Astrocyte of the spinal cord (primary cell): ENCODE measurements around the gene KCNE2.

Experiments
- DNase-seq: peaks from one replicate; pipeline ENCODE4 v3.0.0; 2011; ENCODE audit warnings: low read depth, low spot score
- H3K4me3 ChIP-seq: 2 replicates; pipeline ENCODE4 v1.5.1; 2011; ENCODE audit warnings: low read depth, mild to moderate bottlenecking, low read length, moderate library complexity
- CTCF ChIP-seq: IDR thresholded peaks from 2 replicates; pipeline ENCODE4 v1.5.1; 2012; ENCODE audit warnings: low read depth, mild to moderate bottlenecking, low read length, inconsistent platforms
- in situ Hi-C: cut with HindIII; loops from 2 replicates; pipeline ENCODE4 v1.10.0; 2017; ENCODE audit warnings: low sequenced_read_pairs

The KCNE2 gene

GRCh38 chr21:34333121-34333739, 30.6 kb upstream of the KCNE2 start:
- DNase-seq = peak; percentile 64
- no peak overlapping the region for H3K4me3 ChIP-seq
- in situ Hi-C loops = no loop called here
- no peak for TF ChIP-seq CTCF

- no peak overlapping the region for H3K4me3 ChIP-seq
- DNase-seq = no peak
- TF ChIP-seq CTCF = no peak
- in situ Hi-C loops = no loop called here
These were observed 28.5 kb upstream of the KCNE2 start for GRCh38 chr21:34335316-34335715.

DNA sequence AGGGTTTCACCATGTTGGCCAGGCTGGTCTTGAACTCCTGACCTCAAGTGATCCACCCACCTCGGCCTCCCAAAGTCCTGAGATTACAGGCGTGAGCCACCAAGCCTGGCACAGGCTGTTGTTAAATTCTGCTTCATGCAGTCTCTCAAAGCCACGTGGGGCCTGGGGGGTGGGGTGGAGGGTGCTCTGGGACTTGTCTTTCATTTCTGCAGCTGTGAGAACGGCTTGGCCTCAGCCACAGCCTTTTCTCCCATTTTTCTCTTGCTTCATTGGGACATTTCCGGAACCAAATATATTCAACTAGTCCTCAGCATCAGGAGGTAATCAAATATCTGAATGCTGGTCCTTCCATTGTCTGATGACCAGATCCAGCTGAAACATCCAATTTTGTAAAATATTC, 27.6 kb upstream of the KCNE2 start:
- H3K4me3 ChIP-seq = no peak overlapping the region
- DNase-seq = no peak
- in situ Hi-C loops = no loop called here
- no peak for TF ChIP-seq CTCF

GRCh38 chr21:34336756-34337391, 26.9 kb upstream of the KCNE2 start:
- in situ Hi-C loops = no loop called here
- no peak overlapping the region for H3K4me3 ChIP-seq
- TF ChIP-seq CTCF = no peak
- peak; percentile 29 for DNase-seq

GRCh38 chr21:34337741-34338140, 26.1 kb upstream of the KCNE2 start:
- in situ Hi-C loops = no loop called here
- no peak overlapping the region for H3K4me3 ChIP-seq
- DNase-seq = no peak
- no peak for TF ChIP-seq CTCF

- in situ Hi-C loops = no loop called here
- DNase-seq = no peak
- no peak for TF ChIP-seq CTCF
- H3K4me3 ChIP-seq = no peak overlapping the region
These were observed 25.6 kb upstream of the KCNE2 start for GRCh38 chr21:34338226-34338625.
